HL-60 (cell line): ENCODE results near the gene CCNJL.

Experiments used
- GABPA ChIP-seq: IDR thresholded peaks from 2 replicates; pipeline ENCODE4 v1.6.1; 2012; ENCODE audit warnings: low read depth
- POLR2AphosphoS5 ChIP-seq: IDR thresholded peaks from 2 replicates; pipeline ENCODE4 v1.6.1; 2012; ENCODE audit warnings: low read depth
- TF ChIP-seq, protein P1 (sequence below): IDR thresholded peaks from one replicate; pipeline ENCODE4 v1.5.1; 2011; ENCODE audit warnings: low read length, control low read depth, inconsistent platforms; ENCODE audit not compliant: insufficient read depth
- TF ChIP-seq, protein P2 (sequence below): IDR thresholded peaks from 2 replicates; pipeline ENCODE4 v1.6.1; 2012; ENCODE audit warnings: low read depth; ENCODE audit not compliant: insufficient replicate concordance

DNA sequence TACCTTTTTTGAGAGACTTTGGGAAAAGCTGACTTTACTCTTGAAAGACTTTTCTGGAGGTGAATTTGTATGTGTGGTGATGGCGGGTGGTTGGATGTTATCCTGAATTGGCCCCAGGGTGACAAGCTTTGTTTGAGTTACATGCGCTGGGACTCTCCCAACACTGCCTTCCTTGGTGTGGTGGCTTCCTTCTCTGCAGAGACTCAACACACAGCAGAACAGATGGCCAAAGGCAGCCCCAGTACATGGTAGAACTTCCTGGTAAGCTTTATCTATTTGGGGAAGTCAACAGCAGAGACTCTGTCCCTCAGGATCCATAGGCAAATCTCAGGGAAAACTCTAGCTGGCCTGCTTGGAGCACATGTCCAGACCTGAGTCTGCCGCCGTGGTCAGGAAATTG, 39.9 kb upstream of the CCNJL start:
- TF ChIP-seq, protein P1, sequence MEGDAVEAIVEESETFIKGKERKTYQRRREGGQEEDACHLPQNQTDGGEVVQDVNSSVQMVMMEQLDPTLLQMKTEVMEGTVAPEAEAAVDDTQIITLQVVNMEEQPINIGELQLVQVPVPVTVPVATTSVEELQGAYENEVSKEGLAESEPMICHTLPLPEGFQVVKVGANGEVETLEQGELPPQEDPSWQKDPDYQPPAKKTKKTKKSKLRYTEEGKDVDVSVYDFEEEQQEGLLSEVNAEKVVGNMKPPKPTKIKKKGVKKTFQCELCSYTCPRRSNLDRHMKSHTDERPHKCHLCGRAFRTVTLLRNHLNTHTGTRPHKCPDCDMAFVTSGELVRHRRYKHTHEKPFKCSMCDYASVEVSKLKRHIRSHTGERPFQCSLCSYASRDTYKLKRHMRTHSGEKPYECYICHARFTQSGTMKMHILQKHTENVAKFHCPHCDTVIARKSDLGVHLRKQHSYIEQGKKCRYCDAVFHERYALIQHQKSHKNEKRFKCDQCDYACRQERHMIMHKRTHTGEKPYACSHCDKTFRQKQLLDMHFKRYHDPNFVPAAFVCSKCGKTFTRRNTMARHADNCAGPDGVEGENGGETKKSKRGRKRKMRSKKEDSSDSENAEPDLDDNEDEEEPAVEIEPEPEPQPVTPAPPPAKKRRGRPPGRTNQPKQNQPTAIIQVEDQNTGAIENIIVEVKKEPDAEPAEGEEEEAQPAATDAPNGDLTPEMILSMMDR: no peak
- TF ChIP-seq POLR2AphosphoS5 (no peak), GABPA (no peak)
- TF ChIP-seq, protein P2, sequence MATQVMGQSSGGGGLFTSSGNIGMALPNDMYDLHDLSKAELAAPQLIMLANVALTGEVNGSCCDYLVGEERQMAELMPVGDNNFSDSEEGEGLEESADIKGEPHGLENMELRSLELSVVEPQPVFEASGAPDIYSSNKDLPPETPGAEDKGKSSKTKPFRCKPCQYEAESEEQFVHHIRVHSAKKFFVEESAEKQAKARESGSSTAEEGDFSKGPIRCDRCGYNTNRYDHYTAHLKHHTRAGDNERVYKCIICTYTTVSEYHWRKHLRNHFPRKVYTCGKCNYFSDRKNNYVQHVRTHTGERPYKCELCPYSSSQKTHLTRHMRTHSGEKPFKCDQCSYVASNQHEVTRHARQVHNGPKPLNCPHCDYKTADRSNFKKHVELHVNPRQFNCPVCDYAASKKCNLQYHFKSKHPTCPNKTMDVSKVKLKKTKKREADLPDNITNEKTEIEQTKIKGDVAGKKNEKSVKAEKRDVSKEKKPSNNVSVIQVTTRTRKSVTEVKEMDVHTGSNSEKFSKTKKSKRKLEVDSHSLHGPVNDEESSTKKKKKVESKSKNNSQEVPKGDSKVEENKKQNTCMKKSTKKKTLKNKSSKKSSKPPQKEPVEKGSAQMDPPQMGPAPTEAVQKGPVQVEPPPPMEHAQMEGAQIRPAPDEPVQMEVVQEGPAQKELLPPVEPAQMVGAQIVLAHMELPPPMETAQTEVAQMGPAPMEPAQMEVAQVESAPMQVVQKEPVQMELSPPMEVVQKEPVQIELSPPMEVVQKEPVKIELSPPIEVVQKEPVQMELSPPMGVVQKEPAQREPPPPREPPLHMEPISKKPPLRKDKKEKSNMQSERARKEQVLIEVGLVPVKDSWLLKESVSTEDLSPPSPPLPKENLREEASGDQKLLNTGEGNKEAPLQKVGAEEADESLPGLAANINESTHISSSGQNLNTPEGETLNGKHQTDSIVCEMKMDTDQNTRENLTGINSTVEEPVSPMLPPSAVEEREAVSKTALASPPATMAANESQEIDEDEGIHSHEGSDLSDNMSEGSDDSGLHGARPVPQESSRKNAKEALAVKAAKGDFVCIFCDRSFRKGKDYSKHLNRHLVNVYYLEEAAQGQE: no peak
